ENCODE data around the gene KLF16.
A peak's percentile ranks its signal among the peaks of the same experiment; 100 is the strongest.
"Not testable (repeated sequence)": the region's sequence is repeated elsewhere in the genome, so short reads cannot be mapped to it uniquely, and the experiment has no call there.

The KLF16 gene

DNA sequence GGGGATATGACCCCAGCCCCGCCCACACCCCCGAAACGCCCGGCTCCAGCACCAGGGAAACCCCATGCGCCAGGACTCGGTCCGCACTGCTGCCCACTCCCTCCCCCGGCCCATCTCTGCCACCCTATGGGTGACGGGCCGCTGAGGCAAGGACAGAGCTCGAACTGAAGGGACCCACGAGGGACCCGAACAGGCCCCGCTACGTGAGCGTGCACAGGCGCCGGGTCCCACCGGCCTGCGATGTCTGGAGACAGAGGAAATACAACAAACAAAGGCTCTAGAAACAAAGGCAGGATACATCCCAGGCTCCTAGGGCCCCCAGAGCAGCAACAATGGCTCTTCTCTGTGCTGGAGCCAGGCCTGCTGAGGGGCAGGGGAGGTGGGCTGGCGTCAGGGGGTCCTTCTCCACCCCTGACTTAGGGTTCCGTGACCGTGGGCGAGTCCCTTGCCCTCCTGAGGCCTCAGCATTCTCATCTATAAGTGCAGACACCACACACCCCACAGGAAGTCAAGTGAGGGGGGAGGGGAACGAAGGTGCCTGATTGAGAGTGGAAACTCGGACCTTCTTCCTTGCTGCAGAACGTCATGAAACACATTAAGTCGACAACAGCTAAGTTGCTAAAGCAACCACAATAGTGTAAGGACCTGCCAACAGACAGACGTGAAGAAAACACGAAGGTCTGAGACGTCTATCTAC is 18.9 kb upstream of the KLF16 start:
- peaks cover 0 to 6% of the 10 kb centered on the region in 2 donors for H3K36me3 ChIP-seq (replicated peaks in 1 of 2; ENCODE audit: control insufficient read depth in 2 of 2, insufficient read depth in 2 of 2, low read length in 2 of 2)
- H3K27me3 ChIP-seq (ENCODE audit: control insufficient read depth in 3 of 3, insufficient read depth in 3 of 3, low read depth in 1 of 3, low read length in 3 of 3) = no peaks in the 10 kb centered on the region
- H2AK5ac ChIP-seq (ENCODE audit: low read depth, low read length) = peak overlapping the region; percentile 92
- no peaks in the 10 kb centered on the region for H3K9me3 ChIP-seq (replicated peaks in 1 of 2; ENCODE audit: control insufficient read depth in 2 of 2, insufficient read depth in 1 of 2, low read depth in 1 of 2, low read length in 2 of 2)
- H2BK15ac ChIP-seq (ENCODE audit: low read length) = no peak overlapping the region
- no peak for DNase-seq (ENCODE audit: low spot score)
- H2BK12ac ChIP-seq (ENCODE audit: low read length) = no peak overlapping the region
- peaks cover 17 to 29% of the 10 kb centered on the region in 2 donors for H3K4me1 ChIP-seq (ENCODE audit: control insufficient read depth in 2 of 2, insufficient read depth in 1 of 2, low read depth in 1 of 2, low read length in 2 of 2)
- no CpG with 5 or more reads among the region's 31 CpGs for WGBS, 2 donors (ENCODE audit: extremely low coverage in 2 of 2, insufficient read length in 2 of 2, insufficient replicate concordance in 1 of 2)
- H3K4me3 ChIP-seq (ENCODE audit: low read length in 2 of 2) = peak overlapping the region in 1 of 2 donors; percentile 4
- H3K14ac ChIP-seq (ENCODE audit: low read length) = no peak overlapping the region
- no peak overlapping the region for H3K18ac ChIP-seq (ENCODE audit: low read length)
- H3K4ac ChIP-seq (ENCODE audit: low read length) = no peak overlapping the region
- no peak overlapping the region for H2BK120ac ChIP-seq (ENCODE audit: low read depth, low read length)
- no peak overlapping the region for H2AFZ ChIP-seq (ENCODE audit: low read length)
- no peak overlapping the region for H4K8ac ChIP-seq (ENCODE audit: low read depth, low read length)
- H3K9ac ChIP-seq (ENCODE audit: low read depth, low read length, poor library complexity) = peak overlapping the region; percentile 60
- H3K23ac ChIP-seq (ENCODE audit: low read depth, low read length, poor library complexity) = no peak overlapping the region
- no peak overlapping the region for H3K4me2 ChIP-seq (ENCODE audit: insufficient read depth, low read length, poor library complexity, severe bottlenecking)
- no peak overlapping the region for H4K91ac ChIP-seq (ENCODE audit: low read depth, low read length, poor library complexity)
- no peak overlapping the region for H2BK5ac ChIP-seq (ENCODE audit: low read length)
- no peak overlapping the region for H3K27ac ChIP-seq (replicated peaks; ENCODE audit: low read length)
- peaks cover 21% of the 10 kb centered on the region for H3K79me1 ChIP-seq (ENCODE audit: low read depth, low read length)

DNA sequence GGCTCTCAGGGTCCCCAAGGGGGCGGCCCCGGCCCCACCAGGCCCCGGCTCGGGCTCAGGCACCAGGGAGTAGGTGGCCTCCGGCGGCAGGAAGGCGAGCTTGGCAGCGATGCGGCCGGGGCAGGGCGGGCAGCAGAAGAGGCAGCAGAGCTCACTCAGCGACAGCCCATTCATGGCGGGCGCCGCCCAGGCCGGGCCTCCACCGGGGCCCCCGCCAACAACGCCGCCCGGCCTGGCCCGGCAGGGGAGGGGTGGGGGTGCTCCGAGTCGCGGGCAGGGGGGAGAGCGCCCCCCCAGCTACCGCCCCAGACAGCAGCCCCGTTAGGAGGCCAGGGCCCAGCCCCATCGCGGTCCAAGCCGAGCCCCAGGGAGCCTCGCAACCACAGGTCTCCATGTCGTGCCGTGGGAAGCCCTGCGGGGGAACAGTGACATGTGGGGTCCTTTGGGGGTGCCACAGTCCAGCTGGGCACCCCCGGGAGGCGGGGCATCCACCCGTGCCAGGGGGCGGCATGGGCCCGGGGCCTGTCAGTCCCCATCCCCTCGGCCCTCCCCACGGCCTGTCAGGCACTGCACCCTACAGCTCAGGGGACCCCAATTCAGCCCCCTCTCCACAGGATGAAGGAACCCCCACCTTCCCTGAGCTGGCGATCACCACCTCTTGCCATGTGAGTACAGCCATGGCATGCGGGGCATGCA is 18.2 kb upstream of the KLF16 start:
- not testable (repeated sequence) for H3K4me3 ChIP-seq (ENCODE audit: low read length in 2 of 2); H4K8ac ChIP-seq (ENCODE audit: low read depth, low read length); H2BK5ac ChIP-seq (ENCODE audit: low read length); H2BK12ac ChIP-seq (ENCODE audit: low read length); H2BK120ac ChIP-seq (ENCODE audit: low read depth, low read length); H3K27ac ChIP-seq (replicated peaks; ENCODE audit: low read length); H2BK15ac ChIP-seq (ENCODE audit: low read length); H4K91ac ChIP-seq (ENCODE audit: low read depth, low read length, poor library complexity); H3K36me3 ChIP-seq (replicated peaks in 1 of 2; ENCODE audit: control insufficient read depth in 2 of 2, insufficient read depth in 2 of 2, low read length in 2 of 2); H3K9me3 ChIP-seq (replicated peaks in 1 of 2; ENCODE audit: control insufficient read depth in 2 of 2, insufficient read depth in 1 of 2, low read depth in 1 of 2, low read length in 2 of 2); H3K4me2 ChIP-seq (ENCODE audit: insufficient read depth, low read length, poor library complexity, severe bottlenecking); H2AFZ ChIP-seq (ENCODE audit: low read length); H3K18ac ChIP-seq (ENCODE audit: low read length); H3K4ac ChIP-seq (ENCODE audit: low read length); H3K27me3 ChIP-seq (ENCODE audit: control insufficient read depth in 3 of 3, insufficient read depth in 3 of 3, low read depth in 1 of 3, low read length in 3 of 3); H3K14ac ChIP-seq (ENCODE audit: low read length); H3K23ac ChIP-seq (ENCODE audit: low read depth, low read length, poor library complexity); DNase-seq (ENCODE audit: low spot score)
- no CpG with 5 or more reads among the region's 44 CpGs for WGBS, 2 donors (ENCODE audit: extremely low coverage in 2 of 2, insufficient read length in 2 of 2, insufficient replicate concordance in 1 of 2)
- Histone ChIP-seq H2AK5ac (ENCODE audit: low read depth, low read length) (peak overlapping the region; percentile 92), H3K4me1 (ENCODE audit: control insufficient read depth in 2 of 2, insufficient read depth in 1 of 2, low read depth in 1 of 2, low read length in 2 of 2) (peaks cover 17 to 29% of the 10 kb centered on the region in 2 donors), H3K79me1 (ENCODE audit: low read depth, low read length) (peaks cover 21% of the 10 kb centered on the region), H3K9ac (ENCODE audit: low read depth, low read length, poor library complexity) (peak overlapping the region; percentile 60)

DNA sequence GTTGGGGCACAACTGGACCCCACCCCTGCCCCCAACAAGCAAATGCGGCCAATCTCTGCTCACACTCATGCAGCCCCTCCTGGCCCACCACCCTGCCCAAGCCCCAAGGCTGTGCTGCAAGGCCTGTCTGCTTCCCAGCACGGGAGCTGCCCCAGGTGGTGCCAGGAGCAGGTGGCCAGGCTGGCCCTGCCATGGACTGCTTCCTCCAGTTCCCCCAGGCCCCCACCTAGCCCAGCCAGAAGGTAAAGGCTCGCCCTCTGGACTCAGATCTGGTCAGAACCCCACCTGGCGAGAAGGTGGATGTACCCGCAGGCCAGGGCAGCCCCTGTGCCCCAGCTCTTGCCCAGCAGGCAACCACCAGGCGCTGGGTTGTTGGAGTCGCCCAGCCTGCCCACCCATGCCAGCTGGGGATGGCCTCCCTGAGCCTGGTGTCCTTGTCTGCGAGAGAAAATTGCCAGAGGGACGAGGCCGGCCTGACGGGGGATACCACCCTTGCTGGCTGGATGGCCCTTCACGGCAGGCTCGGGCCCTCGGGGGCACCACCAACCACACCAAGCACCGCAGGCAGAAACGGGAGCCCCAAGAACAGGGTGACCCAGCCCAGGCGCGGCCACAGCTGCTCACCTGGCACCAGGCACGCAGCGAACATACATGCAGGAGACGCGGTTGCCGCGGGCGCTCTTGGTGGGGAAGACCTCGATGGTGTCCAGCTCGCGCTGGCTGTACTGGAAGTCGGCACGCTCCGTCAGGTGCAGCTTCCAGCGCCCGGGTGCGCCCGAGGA is 17.4 kb upstream of the KLF16 start:
- Histone ChIP-seq H4K8ac (ENCODE audit: low read depth, low read length) (no peak overlapping the region), H2BK12ac (ENCODE audit: low read length) (no peak overlapping the region), H3K23ac (ENCODE audit: low read depth, low read length, poor library complexity) (peak overlapping the region; percentile 55), H4K91ac (ENCODE audit: low read depth, low read length, poor library complexity) (no peak overlapping the region), H3K27me3 (ENCODE audit: control insufficient read depth in 3 of 3, insufficient read depth in 3 of 3, low read depth in 1 of 3, low read length in 3 of 3) (no peaks in the 10 kb centered on the region), H3K9ac (ENCODE audit: low read depth, low read length, poor library complexity) (no peak overlapping the region), H2BK15ac (ENCODE audit: low read length) (no peak overlapping the region), H2BK120ac (ENCODE audit: low read depth, low read length) (no peak overlapping the region), H3K4ac (ENCODE audit: low read length) (no peak overlapping the region), H3K9me3 (replicated peaks in 1 of 2; ENCODE audit: control insufficient read depth in 2 of 2, insufficient read depth in 1 of 2, low read depth in 1 of 2, low read length in 2 of 2) (no peaks in the 10 kb centered on the region), H3K4me2 (ENCODE audit: insufficient read depth, low read length, poor library complexity, severe bottlenecking) (no peak overlapping the region), H3K79me1 (ENCODE audit: low read depth, low read length) (peaks cover 21% of the 10 kb centered on the region), H2AFZ (ENCODE audit: low read length) (no peak overlapping the region), H3K18ac (ENCODE audit: low read length) (no peak overlapping the region), H3K4me1 (ENCODE audit: control insufficient read depth in 2 of 2, insufficient read depth in 1 of 2, low read depth in 1 of 2, low read length in 2 of 2) (peaks cover 20 to 34% of the 10 kb centered on the region in 2 donors), H3K4me3 (ENCODE audit: low read length in 2 of 2) (no peak overlapping the region), H3K27ac (replicated peaks; ENCODE audit: low read length) (no peak overlapping the region), H2AK5ac (ENCODE audit: low read depth, low read length) (no peak overlapping the region), H2BK5ac (ENCODE audit: low read length) (no peak overlapping the region), H3K14ac (ENCODE audit: low read length) (no peak overlapping the region), H3K36me3 (replicated peaks in 1 of 2; ENCODE audit: control insufficient read depth in 2 of 2, insufficient read depth in 2 of 2, low read length in 2 of 2) (peaks cover 0 to 6% of the 10 kb centered on the region in 2 donors)
- DNase-seq (ENCODE audit: low spot score) = no peak
- WGBS, 2 donors (ENCODE audit: extremely low coverage in 2 of 2, insufficient read length in 2 of 2, insufficient replicate concordance in 1 of 2) = no CpG with 5 or more reads among the region's 35 CpGs

DNA sequence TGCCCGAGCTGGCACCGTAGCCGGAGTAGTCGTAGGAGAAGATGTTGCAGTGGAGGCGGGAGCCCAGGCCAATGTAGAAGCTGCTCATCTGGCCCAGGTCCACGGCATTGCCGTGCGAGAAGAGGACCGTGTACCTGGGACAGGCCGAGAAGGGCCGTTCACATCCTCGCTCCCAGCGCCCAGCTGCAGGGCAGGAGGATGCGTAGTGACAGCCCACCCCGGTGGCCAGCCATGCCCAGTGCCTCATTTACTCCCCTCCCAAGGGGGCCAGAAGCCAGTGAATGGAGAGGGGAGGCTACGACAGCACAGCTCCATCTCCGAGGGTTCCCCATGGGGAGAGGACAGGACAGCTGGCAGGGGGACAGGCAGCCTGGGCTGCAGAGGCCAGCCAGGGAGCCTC is 16.6 kb upstream of the KLF16 start:
- H3K27ac ChIP-seq (replicated peaks; ENCODE audit: low read length); H4K8ac ChIP-seq (ENCODE audit: low read depth, low read length); H3K36me3 ChIP-seq (replicated peaks in 1 of 2; ENCODE audit: control insufficient read depth in 2 of 2, insufficient read depth in 2 of 2, low read length in 2 of 2); H2BK5ac ChIP-seq (ENCODE audit: low read length); H3K4me2 ChIP-seq (ENCODE audit: insufficient read depth, low read length, poor library complexity, severe bottlenecking); H3K18ac ChIP-seq (ENCODE audit: low read length); H2BK12ac ChIP-seq (ENCODE audit: low read length); H2AFZ ChIP-seq (ENCODE audit: low read length); H2AK5ac ChIP-seq (ENCODE audit: low read depth, low read length); H3K27me3 ChIP-seq (ENCODE audit: control insufficient read depth in 3 of 3, insufficient read depth in 3 of 3, low read depth in 1 of 3, low read length in 3 of 3); H2BK120ac ChIP-seq (ENCODE audit: low read depth, low read length); H3K23ac ChIP-seq (ENCODE audit: low read depth, low read length, poor library complexity); H2BK15ac ChIP-seq (ENCODE audit: low read length); H3K9me3 ChIP-seq (replicated peaks in 1 of 2; ENCODE audit: control insufficient read depth in 2 of 2, insufficient read depth in 1 of 2, low read depth in 1 of 2, low read length in 2 of 2); H3K4me3 ChIP-seq (ENCODE audit: low read length in 2 of 2); H3K4ac ChIP-seq (ENCODE audit: low read length); H4K91ac ChIP-seq (ENCODE audit: low read depth, low read length, poor library complexity); H3K14ac ChIP-seq (ENCODE audit: low read length); DNase-seq (ENCODE audit: low spot score): not testable (repeated sequence)
- Histone ChIP-seq H3K9ac (ENCODE audit: low read depth, low read length, poor library complexity) (peak overlapping the region; percentile 63), H3K4me1 (ENCODE audit: control insufficient read depth in 2 of 2, insufficient read depth in 1 of 2, low read depth in 1 of 2, low read length in 2 of 2) (peaks cover 20 to 38% of the 10 kb centered on the region in 2 donors), H3K79me1 (ENCODE audit: low read depth, low read length) (peaks cover 22% of the 10 kb centered on the region)
- WGBS, 2 donors (ENCODE audit: extremely low coverage in 2 of 2, insufficient read length in 2 of 2, insufficient replicate concordance in 1 of 2) = no CpG with 5 or more reads among the region's 17 CpGs
